Measurements from ENCODE around the gene PARVB.
A peak's percentile ranks its signal among the peaks of the same experiment; 100 is the strongest.
"Not testable (repeated sequence)": the region's sequence is repeated elsewhere in the genome, so short reads cannot be mapped to it uniquely, and the experiment has no call there.

PARVB gene

GRCh38 chr22:44029069-44029468, 5.0 kb downstream of the PARVB start:
- no peak for DNase-seq

- DNase-seq = no peak
These were observed 6.1 kb downstream of the PARVB start for GRCh38 chr22:44030051-44030701.

- DNase-seq = no peak
These were observed 6.6 kb downstream of the PARVB start for GRCh38 chr22:44030702-44031082.

- no peak for DNase-seq
These were observed 7.3 kb downstream of the PARVB start for GRCh38 chr22:44031158-44031952.

- DNase-seq = no peak
These were observed 8.1 kb downstream of the PARVB start for GRCh38 chr22:44032126-44032730.

- no peak for DNase-seq
These were observed 9.2 kb downstream of the PARVB start for GRCh38 chr22:44033287-44033686.

- DNase-seq = no peak
These were observed 9.6 kb downstream of the PARVB start for GRCh38 chr22:44033694-44034093.

GRCh38 chr22:44037519-44038375, 13.6 kb downstream of the PARVB start:
- DNase-seq = peak; percentile 32

- DNase-seq = no peak
These were observed 15.6 kb downstream of the PARVB start for GRCh38 chr22:44039566-44040171.

- peak; percentile 5 for DNase-seq
These were observed 18.4 kb downstream of the PARVB start for GRCh38 chr22:44042249-44043218.

GRCh38 chr22:44045145-44045544, 21.0 kb downstream of the PARVB start:
- no peak for DNase-seq

GRCh38 chr22:44046485-44047141, 22.5 kb downstream of the PARVB start:
- no peak for DNase-seq

GRCh38 chr22:44047891-44048301, 23.8 kb downstream of the PARVB start:
- no peak for DNase-seq

- DNase-seq = no peak
These were observed 25.6 kb downstream of the PARVB start for GRCh38 chr22:44049486-44050231.

GRCh38 chr22:44050766-44051355, 26.8 kb downstream of the PARVB start:
- DNase-seq = no peak

- DNase-seq = no peak
These were observed 27.3 kb downstream of the PARVB start for GRCh38 chr22:44051358-44051757.

GRCh38 chr22:44051961-44052360, 27.9 kb downstream of the PARVB start:
- no peak for DNase-seq

- DNase-seq = no peak
These were observed 31.7 kb downstream of the PARVB start for GRCh38 chr22:44055805-44056204.

- not testable (repeated sequence) for DNase-seq
These were observed 32.5 kb downstream of the PARVB start for GRCh38 chr22:44056649-44057048.

All from NCI-H2029 treated with DMSO at 0.1 percent for 48 hours (cell line).